HUES48 (cell line): ENCODE measurements around the gene SSB.
"Not testable (repeated sequence)": the region's sequence is repeated elsewhere in the genome, so short reads cannot be mapped to it uniquely, and the experiment has no call there.

Experiments
- H3K27ac ChIP-seq: one replicate; pipeline ENCODE4 v1.7.0; 2013; ENCODE audit warnings: low read depth, low read length, inconsistent platforms
- H3K27me3 ChIP-seq: 2 replicates; pipeline ENCODE4 v1.6.1; 2013; ENCODE audit warnings: mild to moderate bottlenecking, low read length; ENCODE audit not compliant: control insufficient read depth, insufficient read depth
- H3K36me3 ChIP-seq: 2 replicates; pipeline ENCODE4 v1.6.1; 2013; ENCODE audit warnings: low read length; ENCODE audit not compliant: control insufficient read depth, insufficient read depth
- H3K4me1 ChIP-seq: 2 replicates; pipeline ENCODE4 v1.6.1; 2013; ENCODE audit warnings: mild to moderate bottlenecking, low read length; ENCODE audit not compliant: control insufficient read depth, insufficient read depth
- H3K4me3 ChIP-seq: 2 replicates; pipeline ENCODE4 v1.5.1; 2013; ENCODE audit warnings: mild to moderate bottlenecking, low read depth, low read length
- H3K9ac ChIP-seq: 2 replicates; pipeline ENCODE4 v1.6.1; 2013; ENCODE audit warnings: mild to moderate bottlenecking, low read depth, low read length, moderate library complexity
- H3K9me3 ChIP-seq: 2 replicates; pipeline ENCODE4 v1.6.1; 2013; ENCODE audit warnings: low read length; ENCODE audit not compliant: control insufficient read depth, insufficient read depth

SSB gene

DNA sequence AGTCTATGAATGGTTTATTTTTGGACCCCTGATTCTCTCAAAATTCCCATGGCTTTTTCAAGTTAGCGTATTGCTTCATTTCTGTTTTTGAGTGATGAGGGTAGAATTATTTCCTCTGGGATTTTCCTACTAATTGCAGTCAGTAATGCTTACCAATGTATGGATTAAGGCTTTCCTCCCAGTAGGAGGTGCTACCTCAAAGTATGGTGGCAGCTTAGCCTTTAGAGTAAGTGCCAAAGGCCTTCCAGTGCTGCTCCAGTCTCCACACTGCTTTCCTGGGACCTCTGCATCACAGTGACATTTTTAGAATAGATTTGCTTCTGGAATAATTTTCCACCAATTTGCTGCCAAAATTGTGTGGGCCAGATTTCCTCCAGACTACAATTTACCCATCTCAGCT, 16.2 kb upstream of the SSB start:
- no peaks in the 10 kb centered on the region for H3K4me1 ChIP-seq
- H3K27me3 ChIP-seq: no peaks in the 10 kb centered on the region
- no peaks in the 10 kb centered on the region for H3K36me3 ChIP-seq
- H3K27ac ChIP-seq: no peak overlapping the region
- no peaks in the 10 kb centered on the region for H3K9me3 ChIP-seq
- H3K4me3 ChIP-seq: no peak overlapping the region
- no peak overlapping the region for H3K9ac ChIP-seq

DNA sequence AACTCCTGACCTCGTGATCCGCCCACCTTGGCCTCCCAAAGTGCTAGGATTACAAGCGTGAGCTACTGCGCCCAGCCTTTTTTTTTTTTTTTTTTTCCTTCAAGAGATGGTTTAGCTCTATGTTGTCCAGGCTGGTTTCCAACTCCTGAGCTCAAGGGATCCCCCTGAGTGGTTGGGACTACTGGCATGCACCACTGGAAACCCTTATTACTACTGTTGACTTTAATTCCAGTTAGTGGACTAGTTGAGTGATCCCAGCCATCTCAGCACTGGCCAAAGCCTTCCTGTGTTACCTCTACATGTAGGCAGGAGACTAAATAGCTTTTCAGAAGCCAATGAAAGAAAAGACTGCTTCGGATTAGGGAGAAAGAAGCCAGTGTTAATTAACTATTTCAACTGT, 8.1 kb upstream of the SSB start:
- H3K27ac ChIP-seq: no peak overlapping the region
- no peaks in the 10 kb centered on the region for H3K27me3 ChIP-seq
- H3K4me3 ChIP-seq: no peak overlapping the region
- H3K36me3 ChIP-seq: no peaks in the 10 kb centered on the region
- H3K9ac ChIP-seq: no peak overlapping the region
- peaks cover 9% of the 10 kb centered on the region for H3K4me1 ChIP-seq
- H3K9me3 ChIP-seq: no peaks in the 10 kb centered on the region

DNA sequence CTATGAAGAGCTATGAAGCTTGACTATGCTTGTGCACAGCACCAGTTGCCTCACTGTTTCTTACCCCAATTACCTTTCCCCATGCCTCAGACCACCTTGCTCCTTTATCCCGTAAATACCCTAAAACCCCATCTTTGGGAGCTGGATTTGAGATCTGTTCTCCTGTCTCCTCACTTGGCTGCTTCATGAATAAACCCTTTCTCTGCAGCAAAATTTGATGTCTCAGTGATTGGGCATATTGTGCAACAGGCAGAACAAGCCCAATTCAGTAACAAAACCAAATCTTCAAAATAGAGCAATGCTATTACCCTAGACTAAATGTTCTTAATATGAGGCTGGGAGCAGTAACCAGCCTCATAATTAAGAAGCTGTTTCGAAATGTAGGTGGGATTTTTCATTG, 3.5 kb upstream of the SSB start:
- H3K4me1 ChIP-seq: peaks cover 3% of the 10 kb centered on the region
- H3K9me3 ChIP-seq: no peaks in the 10 kb centered on the region
- H3K36me3 ChIP-seq: no peaks in the 10 kb centered on the region
- no peak overlapping the region for H3K9ac ChIP-seq
- H3K4me3 ChIP-seq: no peak overlapping the region
- H3K27ac ChIP-seq: no peak overlapping the region
- H3K27me3 ChIP-seq: no peaks in the 10 kb centered on the region

DNA sequence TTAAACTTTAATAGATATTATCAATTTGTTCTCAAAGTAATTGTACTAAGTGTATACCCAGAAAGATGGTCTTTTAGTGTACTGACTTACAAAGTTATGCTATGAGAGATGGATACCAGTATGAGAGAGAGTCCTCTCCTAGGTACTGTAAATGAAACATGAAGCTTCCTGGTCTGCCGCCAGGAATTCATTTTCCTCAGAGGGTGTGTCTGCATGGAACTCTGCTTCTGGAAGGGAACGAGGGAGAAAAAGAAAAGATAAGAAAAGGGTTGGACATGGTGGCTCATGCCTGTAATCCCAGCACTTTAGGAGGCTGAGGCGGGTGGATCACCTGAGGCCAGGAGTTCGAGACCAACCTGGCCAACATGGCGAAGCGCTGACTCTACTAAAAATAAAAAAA, 2.2 kb upstream of the SSB start:
- Histone ChIP-seq H3K4me3 (no peak overlapping the region), H3K27me3 (no peaks in the 10 kb centered on the region), H3K9me3 (no peaks in the 10 kb centered on the region), H3K4me1 (peaks cover 3% of the 10 kb centered on the region), H3K27ac (no peak overlapping the region), H3K9ac (no peak overlapping the region), H3K36me3 (peaks cover 11% of the 10 kb centered on the region)

DNA sequence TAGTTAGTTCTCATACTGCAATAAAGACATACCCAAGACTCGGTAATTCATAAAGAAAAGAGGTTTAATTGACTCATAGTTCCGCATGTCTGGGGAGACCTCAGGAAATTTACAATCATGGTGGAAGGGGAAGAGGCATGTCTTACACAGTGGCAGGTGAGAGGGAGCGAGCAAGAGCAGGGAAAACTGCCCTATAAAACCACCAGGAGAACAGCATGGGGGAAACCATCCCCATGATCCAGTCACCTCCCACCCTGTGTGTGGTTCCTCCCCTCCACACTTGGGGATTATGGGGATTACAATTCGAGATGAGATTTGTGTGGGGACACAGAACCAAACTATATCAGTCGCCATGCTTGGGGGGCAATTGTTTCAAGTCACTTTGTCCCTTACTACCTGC, 1.1 kb upstream of the SSB start:
- H3K9ac ChIP-seq: no peak overlapping the region
- peaks cover 3% of the 10 kb centered on the region for H3K4me1 ChIP-seq
- H3K27me3 ChIP-seq: no peaks in the 10 kb centered on the region
- H3K36me3 ChIP-seq: peaks cover 22% of the 10 kb centered on the region
- no peak overlapping the region for H3K27ac ChIP-seq
- H3K4me3 ChIP-seq: no peak overlapping the region
- H3K9me3 ChIP-seq: no peaks in the 10 kb centered on the region

DNA sequence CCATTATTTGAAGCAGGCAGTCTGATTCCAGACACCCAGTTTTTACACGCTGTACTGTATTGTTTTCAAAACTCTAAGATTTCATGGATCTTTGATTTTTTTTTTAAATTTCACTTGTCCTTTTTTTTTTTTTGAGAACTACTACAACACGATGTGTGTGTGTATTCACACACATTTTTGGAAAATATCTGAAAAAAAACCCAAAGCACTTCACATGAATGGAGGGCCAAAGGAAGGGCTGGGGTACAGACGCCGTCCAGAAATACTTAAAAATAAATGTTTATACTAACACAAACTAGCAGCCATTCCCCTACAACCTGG, 314 bp upstream of the SSB start:
- Histone ChIP-seq H3K9ac (no peak overlapping the region; the same call in 1 of the 2 replicates), H3K4me3 (peak overlapping the region; percentile 90), H3K36me3 (peaks cover 30% of the 10 kb centered on the region), H3K9me3 (no peaks in the 10 kb centered on the region), H3K27me3 (no peaks in the 10 kb centered on the region), H3K27ac (peak overlapping the region; percentile 96), H3K4me1 (peaks cover 3% of the 10 kb centered on the region)

DNA sequence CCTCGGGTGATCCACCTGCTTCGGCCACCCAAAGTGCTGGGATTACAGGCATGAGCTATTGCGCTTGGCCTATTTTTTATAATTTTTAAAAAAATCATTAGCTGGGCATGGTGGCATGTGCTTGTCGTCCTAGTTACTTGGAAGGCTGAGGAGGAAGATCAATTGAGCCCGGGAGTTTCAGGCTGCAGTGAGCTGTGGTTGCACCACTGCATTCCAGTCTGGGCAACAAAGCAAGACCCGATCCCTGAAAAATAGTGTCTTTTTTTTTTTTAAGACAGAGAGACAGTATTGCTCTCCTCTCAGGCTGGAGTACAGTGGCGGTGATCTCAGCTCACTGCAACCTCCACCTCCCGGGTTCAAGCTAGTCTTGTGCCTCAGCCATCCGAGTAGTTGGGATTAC, 4.8 kb downstream of the SSB start:
- Histone ChIP-seq H3K9ac (no peak overlapping the region), H3K4me3 (no peak overlapping the region), H3K9me3 (no peaks in the 10 kb centered on the region), H3K27me3 (no peaks in the 10 kb centered on the region), H3K36me3 (peaks cover 73% of the 10 kb centered on the region), H3K4me1 (peaks cover under 1% of the 10 kb centered on the region; the same call in 1 of the 2 replicates), H3K27ac (no peak overlapping the region)

DNA sequence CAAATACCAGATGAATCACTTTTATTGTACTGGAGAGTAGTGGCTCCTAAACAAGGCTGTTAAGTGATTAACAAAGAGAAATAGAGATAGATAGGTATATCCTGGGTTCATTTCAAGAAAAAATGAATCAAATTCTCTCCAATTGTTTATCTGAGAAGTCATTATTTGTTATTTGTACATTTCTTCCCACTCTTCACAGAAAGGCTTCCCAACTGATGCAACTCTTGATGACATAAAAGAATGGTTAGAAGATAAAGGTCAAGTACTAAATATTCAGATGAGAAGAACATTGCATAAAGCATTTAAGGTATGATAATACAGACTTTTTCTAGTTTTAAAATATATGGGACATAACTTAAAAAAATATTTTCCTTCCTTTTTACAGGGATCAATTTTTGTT, 7.9 kb downstream of the SSB start:
- no peak overlapping the region for H3K27ac ChIP-seq
- H3K4me1 ChIP-seq: peaks cover 7% of the 10 kb centered on the region; the same call in 1 of the 2 replicates
- peaks cover 90% of the 10 kb centered on the region for H3K36me3 ChIP-seq
- no peaks in the 10 kb centered on the region for H3K9me3 ChIP-seq
- H3K9ac ChIP-seq: no peak overlapping the region
- H3K27me3 ChIP-seq: no peaks in the 10 kb centered on the region
- H3K4me3 ChIP-seq: no peak overlapping the region

DNA sequence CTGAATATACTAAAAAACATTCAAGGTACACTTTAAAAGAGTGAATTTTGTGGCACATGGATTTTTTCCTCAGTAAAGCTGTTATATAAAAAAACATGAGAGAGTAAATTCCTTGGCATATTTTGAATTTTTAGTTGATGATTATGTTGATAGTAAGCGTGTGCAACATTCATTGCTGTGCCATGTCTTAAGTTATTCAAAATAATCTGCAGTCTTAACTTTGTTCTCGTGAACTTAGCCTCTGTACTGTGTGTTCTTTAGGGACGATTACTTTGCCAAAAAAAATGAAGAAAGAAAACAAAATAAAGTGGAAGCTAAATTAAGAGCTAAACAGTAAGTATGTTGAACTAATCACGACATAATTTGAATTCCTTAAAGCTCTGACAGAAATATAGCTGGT, 9.6 kb downstream of the SSB start:
- Histone ChIP-seq H3K4me1 (peaks cover 8% of the 10 kb centered on the region; the same call in 1 of the 2 replicates), H3K4me3 (no peak overlapping the region), H3K9me3 (no peaks in the 10 kb centered on the region), H3K9ac (no peak overlapping the region), H3K36me3 (peaks cover 89% of the 10 kb centered on the region), H3K27me3 (no peaks in the 10 kb centered on the region), H3K27ac (no peak overlapping the region)

DNA sequence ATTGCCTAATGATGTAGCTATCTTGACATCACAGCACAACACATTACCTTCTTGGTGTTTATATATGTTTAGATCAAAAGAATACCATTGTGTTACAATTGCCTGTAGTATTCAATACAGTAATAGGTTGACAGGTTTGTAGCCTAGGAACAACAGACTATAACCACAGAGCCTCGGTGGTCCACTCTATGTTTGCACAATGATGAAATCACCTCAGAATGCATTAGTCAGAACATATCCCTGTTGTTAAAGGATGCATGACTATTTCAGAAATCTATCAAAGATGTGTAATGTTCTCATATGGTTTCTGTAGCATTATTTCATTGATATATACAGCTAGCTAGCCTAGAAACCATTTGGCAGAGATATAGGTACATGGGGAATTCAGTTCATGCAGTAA, 17.2 kb downstream of the SSB start:
- Histone ChIP-seq H3K27me3 (no peaks in the 10 kb centered on the region), H3K27ac (no peak overlapping the region), H3K9me3 (no peaks in the 10 kb centered on the region), H3K36me3 (peaks cover 76% of the 10 kb centered on the region), H3K9ac (no peak overlapping the region), H3K4me1 (peaks cover 8% of the 10 kb centered on the region; the same call in 1 of the 2 replicates), H3K4me3 (no peak overlapping the region)

DNA sequence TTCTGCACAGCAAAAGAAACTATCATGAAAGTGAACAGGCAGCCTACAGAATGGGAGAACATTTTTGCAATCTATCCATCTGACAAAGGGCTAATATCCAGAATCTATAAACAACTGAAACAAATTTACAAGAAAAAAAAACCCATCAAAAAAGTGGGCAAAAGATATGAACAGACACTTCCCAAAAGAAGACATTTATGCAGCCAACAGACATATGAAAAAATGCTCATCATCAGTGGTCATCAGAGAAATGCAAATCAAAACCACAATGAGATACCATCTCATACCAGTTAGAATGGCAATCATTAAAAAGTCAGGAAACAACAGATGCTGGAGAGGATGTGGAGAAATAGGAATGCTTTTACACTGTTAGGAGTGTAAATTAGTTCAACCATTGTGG, 18.3 kb downstream of the SSB start:
- H3K27ac ChIP-seq: not testable (repeated sequence)
- peaks cover 76% of the 10 kb centered on the region for H3K36me3 ChIP-seq

DNA sequence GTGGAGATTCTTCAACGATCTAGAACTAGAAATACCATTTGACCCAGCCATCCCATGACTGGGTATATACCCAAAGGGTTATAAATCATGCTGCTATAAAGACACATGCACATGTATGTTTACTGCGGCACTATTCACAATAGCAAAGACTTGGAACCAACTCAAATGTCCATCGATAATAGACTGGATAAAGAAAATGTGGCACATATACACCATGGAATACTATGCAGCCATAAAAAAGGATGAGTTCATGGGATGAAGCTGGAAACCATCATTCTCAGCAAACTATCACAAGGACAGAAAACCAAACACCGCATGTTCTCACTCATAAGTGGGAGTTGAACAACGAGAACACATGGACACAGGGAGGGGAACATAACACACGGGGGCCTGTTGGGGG, 18.7 kb downstream of the SSB start:
- H3K9me3 ChIP-seq, H3K4me1 ChIP-seq, H3K27ac ChIP-seq, H3K27me3 ChIP-seq, H3K9ac ChIP-seq, H3K4me3 ChIP-seq: not testable (repeated sequence)
- peaks cover 72% of the 10 kb centered on the region for H3K36me3 ChIP-seq

More for the DNA sequence above, 18.3 kb downstream of the SSB start:
- H3K4me1 ChIP-seq, H3K9ac ChIP-seq, H3K27me3 ChIP-seq, H3K9me3 ChIP-seq, H3K4me3 ChIP-seq: not testable (repeated sequence)
